H1 (cell line): ENCODE data around the gene ADORA1. TPM values are rescaled to one million over a fixed set of nuclear protein-coding genes. Genes with fewer than 3 reads are reported as not detected.

Source experiments
- CTCF ChIA-PET: fragments of 300-600 bp; sonication (Branson Sonifier 250); formaldehyde crosslinking; loops from one replicate; lab custom pipeline; 2021; ENCODE audit not compliant: partially characterized antibody; lab: Charles Lee
- POLR2A ChIA-PET: fragments of 300-600 bp; sonication (Branson Sonifier 250); formaldehyde crosslinking; loops from one replicate; lab custom pipeline; 2021; ENCODE audit warnings: inconsistent platforms; ENCODE audit not compliant: partially characterized antibody; lab: Charles Lee
- DNase-seq, 2 experiments: peaks; one replicate each; pipeline versions ENCODE4 v3.0.0 to v3.0.0-alpha.2; 2010 to 2022; ENCODE audit warnings: low spot score in 2 of 2, low read depth in 1 of 2, mixed read lengths in 1 of 2
- FAIRE-seq: peaks from 2 replicates; lab custom pipeline; 2011; peaks lifted over from hg19 to GRCh38; lab: Jason Lieb, UNC
- H2AFZ ChIP-seq: 2 replicates; pipeline ENCODE4 v1.8.1; 2012; ENCODE audit warnings: low read length, inconsistent platforms
- H2AK5ac ChIP-seq: 2 replicates; pipeline ENCODE4 v1.6.1; 2013; ENCODE audit warnings: low read depth, low read length
- H2BK120ac ChIP-seq: replicated peaks from 2 replicates; pipeline ENCODE3; 2013; ENCODE audit warnings: low read depth, low read length, inconsistent platforms
- H2BK12ac ChIP-seq: 2 replicates; pipeline ENCODE4 v1.6.1; 2013; ENCODE audit warnings: low read depth, low read length
- H2BK15ac ChIP-seq: 2 replicates; pipeline ENCODE4 v1.6.1; 2013; ENCODE audit warnings: low read length
- H2BK20ac ChIP-seq: 2 replicates; pipeline ENCODE4 v1.6.1; 2013; ENCODE audit warnings: low read length
- H2BK5ac ChIP-seq: 2 replicates; pipeline ENCODE4 v1.6.1; 2013; ENCODE audit warnings: low read depth, low read length
- H3K14ac ChIP-seq: 2 replicates; pipeline ENCODE4 v1.6.1; 2013; ENCODE audit warnings: inconsistent platforms; ENCODE audit not compliant: insufficient read length
- H3K18ac ChIP-seq: 2 replicates; pipeline ENCODE4 v1.6.1; 2013; ENCODE audit warnings: low read length; ENCODE audit errors: extremely low read depth
- H3K23ac ChIP-seq: 2 replicates; pipeline ENCODE4 v1.6.1; 2013; ENCODE audit warnings: inconsistent platforms; ENCODE audit not compliant: insufficient read length
- H3K23me2 ChIP-seq: 2 replicates; pipeline ENCODE4 v1.6.1; 2013; ENCODE audit warnings: low read depth, low read length
- H3K27ac ChIP-seq: 2 replicates; pipeline ENCODE4 v1.6.1; 2011; ENCODE audit warnings: low read depth, low read length, inconsistent platforms
- H3K27me3 ChIP-seq, 4 experiments: replicated peaks in 1 of 4; 1 replicate in 1 of 4; 2 replicates in 3 of 4; pipeline versions ENCODE4 v1.6.1 to v1.8.1; 2011 to 2013; ENCODE audit warnings: low read length in 3 of 4, mild to moderate bottlenecking in 3 of 4, inconsistent platforms in 2 of 4, mixed read lengths in 2 of 4, moderate library complexity in 1 of 4; ENCODE audit not compliant: control insufficient read depth in 3 of 4, insufficient read depth in 3 of 4; ENCODE audit errors: extremely low read depth in 1 of 4
- H3K36me3 ChIP-seq, 4 experiments: 2 replicates each; pipeline versions ENCODE4 v1.6.1 to v1.8.1; 2011 to 2013; ENCODE audit warnings: mild to moderate bottlenecking in 4 of 4, low read length in 3 of 4, moderate library complexity in 2 of 4, control low read depth in 1 of 4, inconsistent platforms in 1 of 4; ENCODE audit not compliant: insufficient read depth in 4 of 4, control insufficient read depth in 2 of 4
- H3K4ac ChIP-seq: replicated peaks from 2 replicates; pipeline ENCODE3; 2013; ENCODE audit warnings: low read length, low read depth, mixed read lengths, inconsistent platforms; ENCODE audit not compliant: insufficient read length
- H3K4me1 ChIP-seq, 4 experiments: replicated peaks in 1 of 4; 1 replicate in 1 of 4; 2 replicates in 3 of 4; pipeline versions ENCODE4 v1.6.1 to v1.8.1; 2011 to 2013; ENCODE audit warnings: low read length in 3 of 4, inconsistent platforms in 2 of 4, mixed read lengths in 1 of 4; ENCODE audit not compliant: insufficient read depth in 4 of 4, control insufficient read depth in 3 of 4
- H3K4me2 ChIP-seq, 2 experiments: 2 replicates each; pipeline versions ENCODE4 v1.6.1 to v1.8.1; 2011 to 2013; ENCODE audit warnings: low read depth in 2 of 2, low read length in 2 of 2, control low read depth in 1 of 2, inconsistent platforms in 1 of 2, mild to moderate bottlenecking in 1 of 2; ENCODE audit not compliant: insufficient read depth in 1 of 2
- H3K4me3 ChIP-seq, 4 experiments: fragments of 200-600, 300-600 bp in 1 of 4; sonication (generic), shearing (Covaris generic), sonication (Bioruptor Twin) in 1 of 4; 2 replicates each; pipeline versions ENCODE4 v1.5.1 to v1.8.1; 2011 to 2016; ENCODE audit warnings: low read length in 4 of 4, low read depth in 3 of 4, control low read depth in 2 of 4, inconsistent platforms in 2 of 4, mild to moderate bottlenecking in 2 of 4, mixed read lengths in 1 of 4, moderate library complexity in 1 of 4; ENCODE audit not compliant: insufficient read depth in 2 of 4; ENCODE audit errors: extremely low read depth in 1 of 4
- H3K56ac ChIP-seq: replicated peaks from 2 replicates; pipeline ENCODE3; 2013; ENCODE audit warnings: low read depth, mild to moderate bottlenecking, mixed read lengths, low read length, inconsistent platforms; ENCODE audit not compliant: insufficient read length
- H3K79me1 ChIP-seq: 2 replicates; pipeline ENCODE4 v1.6.1; 2013; ENCODE audit warnings: low read depth, low read length, control low read depth
- H3K79me2 ChIP-seq, 2 experiments: 2 replicates each; pipeline versions ENCODE4 v1.6.1 to v1.8.1; 2012 to 2013; ENCODE audit warnings: low read length in 2 of 2, mild to moderate bottlenecking in 2 of 2, inconsistent platforms in 1 of 2; ENCODE audit not compliant: insufficient read depth in 2 of 2, control insufficient read depth in 1 of 2
- H3K9ac ChIP-seq, 4 experiments: replicated peaks in 1 of 4; 1 replicate in 1 of 4; 2 replicates in 3 of 4; pipeline versions ENCODE4 v1.6.1 to v1.8.1; 2011 to 2013; ENCODE audit warnings: low read depth in 3 of 4, low read length in 3 of 4, control low read depth in 2 of 4, mild to moderate bottlenecking in 2 of 4, moderate library complexity in 2 of 4, inconsistent platforms in 1 of 4; ENCODE audit errors: extremely low read depth in 1 of 4
- H3K9me3 ChIP-seq, 2 experiments: 2 replicates each; pipeline versions ENCODE4 v1.6.1 to v1.8.1; 2012 to 2013; ENCODE audit warnings: mild to moderate bottlenecking in 2 of 2, moderate library complexity in 2 of 2, control low read depth in 1 of 2, inconsistent platforms in 1 of 2, low read depth in 1 of 2, low read length in 1 of 2, mixed read lengths in 1 of 2; ENCODE audit not compliant: insufficient read depth in 2 of 2
- H4K20me1 ChIP-seq, 2 experiments: replicated peaks in 1 of 2; 2 replicates each; pipeline versions ENCODE3 to v1.8.1; 2011 to 2013; ENCODE audit warnings: inconsistent platforms in 2 of 2, low read length in 2 of 2, mild to moderate bottlenecking in 1 of 2; ENCODE audit not compliant: insufficient read depth in 2 of 2, control insufficient read depth in 1 of 2
- H4K5ac ChIP-seq: 2 replicates; pipeline ENCODE4 v1.6.1; 2013; ENCODE audit warnings: low read length, low read depth, mixed read lengths, inconsistent platforms; ENCODE audit not compliant: insufficient read length
- H4K8ac ChIP-seq: 2 replicates; pipeline ENCODE4 v1.8.0; 2013; ENCODE audit warnings: mild to moderate bottlenecking, moderate library complexity, low read length, inconsistent platforms; ENCODE audit not compliant: insufficient read depth; ENCODE audit errors: extremely low read depth
- H4K91ac ChIP-seq: replicated peaks from 2 replicates; pipeline ENCODE3; 2013; ENCODE audit warnings: low read length, mixed read lengths, inconsistent platforms; ENCODE audit not compliant: insufficient read length
- GTF2F1 ChIP-seq: IDR thresholded peaks from 2 replicates; pipeline ENCODE4 v1.6.1; 2012; ENCODE audit warnings: low read depth, low read length, improper control_type of control experiment, borderline replicate concordance
- WGBS, 2 experiments: shearing (Covaris generic) in 1 of 2; methylation state at CpG; one replicate each; pipeline versions ENCODE4 v1.1.6 to v1.1.7; 2013 to 2015; ENCODE audit warnings: low lambda C conversion rate in 2 of 2, mixed read lengths in 2 of 2, inconsistent platforms in 1 of 2, low coverage in 1 of 2, missing lambda C conversion rate in 1 of 2; ENCODE audit not compliant: insufficient replicate concordance in 2 of 2, insufficient coverage in 1 of 2, insufficient read length in 1 of 2; ENCODE audit errors: extremely low coverage in 1 of 2, missing lambda C conversion rate in 1 of 2; 5-methylcytosine and 5-hydroxymethylcytosine counted together
- polyA plus RNA-seq, 7 experiments: library from polyadenylated mRNA; depleted of rRNA in 3 of 7; stranded (reverse) in 5 of 7; unstranded in 2 of 7; fragments of >200 nt in 5 of 7; fragments of 200-250 nt in 2 of 7; gene quantifications; 1 replicate in 5 of 7; 2 replicates in 1 of 7; 4 replicates in 1 of 7; pipeline versions ENCODE4 v1.2.1 to v1.2.3, GENCODE V29; 2011 to 2013; ENCODE audit warnings: missing spikeins in 2 of 7, mixed read lengths in 2 of 7
- total RNA-seq: library from RNA; stranded (reverse); fragmentation: NEBNext Ultra II Directional; extraction: Animal tissue kit (Norgen Biotek cat#: 25700); gene quantifications from 2 replicates; pipeline ENCODE4 v1.2.1, GENCODE V29; 2021

The ADORA1 gene
- total and polyA plus RNA-seq, 2 of the 8 experiments (the other 6 are each of a cell fraction or from before 2014, with no cell fraction given): 3.3 to 6.7 TPM

DNA sequence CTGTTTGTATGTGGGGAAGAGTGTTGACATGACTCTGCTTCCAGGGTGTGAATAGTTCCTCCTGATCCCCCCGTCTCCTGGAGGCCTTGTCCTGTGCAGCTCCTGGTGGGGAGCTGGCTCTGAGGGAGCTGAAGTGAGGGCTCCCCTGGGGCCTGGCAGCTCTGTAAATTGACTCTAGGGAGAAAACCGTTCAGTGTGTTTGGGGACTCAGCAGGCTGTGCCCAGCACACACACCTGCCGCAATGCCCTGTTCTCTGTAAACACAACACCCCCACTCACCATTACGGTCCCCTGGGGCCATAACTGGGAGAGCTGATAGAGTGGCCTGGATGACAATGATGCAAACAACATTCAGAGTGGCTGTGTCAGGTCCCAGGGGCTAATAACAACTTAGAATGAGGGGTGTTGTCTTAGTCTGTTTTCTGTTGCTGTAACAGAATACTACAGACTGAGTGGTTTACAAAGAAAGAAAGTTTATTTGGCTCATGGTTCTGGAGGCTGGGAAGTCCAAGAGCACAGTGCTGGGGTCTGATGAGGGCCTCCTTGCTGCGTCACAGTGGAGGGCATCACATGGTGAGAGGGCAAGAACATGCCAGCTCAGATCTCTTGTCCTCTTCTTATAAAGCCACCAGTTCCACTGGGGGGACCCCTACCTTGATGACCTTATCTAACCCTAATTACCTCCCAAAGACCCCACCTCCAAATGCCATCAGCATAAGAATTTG, 15.3 kb downstream of the ADORA1 start:
- DNase-seq (no peak), FAIRE-seq (no peak)
- Histone ChIP-seq H2BK20ac (no peak overlapping the region), H3K9me3 (peaks cover 0 to 5% of the 10 kb centered on the region in 2 experiments; a peak in 1 of 4 replicates), H3K14ac (no peak overlapping the region), H2BK120ac (no peak overlapping the region), H4K5ac (no peak overlapping the region), H2AK5ac (no peak overlapping the region), H3K56ac (no peak overlapping the region), H4K20me1 (no peaks in the 10 kb centered on the region), H3K4me3 (no peak overlapping the region), H4K91ac (no peak overlapping the region), H2AFZ (no peak overlapping the region), H2BK5ac (no peak overlapping the region), H3K18ac (no peak overlapping the region), H3K23me2 (no peaks in the 10 kb centered on the region; the same call in 1 of the 2 replicates), H4K8ac (no peak overlapping the region), H3K27ac (no peak overlapping the region), H3K27me3 (no peaks in the 10 kb centered on the region), H3K23ac (no peak overlapping the region), H3K9ac (no peak overlapping the region), H3K79me2 (no peaks in the 10 kb centered on the region), H2BK15ac (no peak overlapping the region), H3K4me2 (no peak overlapping the region), H3K4me1 (peaks cover 1 to 17% (median 8%) of the 10 kb centered on the region in 4 experiments), H3K79me1 (no peaks in the 10 kb centered on the region), H2BK12ac (no peak overlapping the region), H3K4ac (no peak overlapping the region), H3K36me3 (no peaks in the 10 kb centered on the region)
- no peak for TF ChIP-seq GTF2F1
- ChIA-PET POLR2A (no interaction called here), CTCF (interaction anchor here (0.8 to 49.1 kb wide), 10 partner anchors 11 to 124 kb away, joined by 3 to 1071 read pairs (median 6); partner anchors contain the start of genes ADORA1 and PPFIA4)
- 90% methylated on average over 5 of the region's 5 CpGs; no CpG with 5 or more reads in 1 of the 2 experiments for WGBS, 2 experiments
